GM21390 (cell line): ENCODE data around the gene ICA1L.

ENCODE experiments used
- ATAC-seq: cut with Tn5 transposase; IDR thresholded peaks from one replicate; pipeline ENCODE4 v1.9.1; 2021; ENCODE audit not compliant: unreplicated experiment

Gene ICA1L

DNA sequence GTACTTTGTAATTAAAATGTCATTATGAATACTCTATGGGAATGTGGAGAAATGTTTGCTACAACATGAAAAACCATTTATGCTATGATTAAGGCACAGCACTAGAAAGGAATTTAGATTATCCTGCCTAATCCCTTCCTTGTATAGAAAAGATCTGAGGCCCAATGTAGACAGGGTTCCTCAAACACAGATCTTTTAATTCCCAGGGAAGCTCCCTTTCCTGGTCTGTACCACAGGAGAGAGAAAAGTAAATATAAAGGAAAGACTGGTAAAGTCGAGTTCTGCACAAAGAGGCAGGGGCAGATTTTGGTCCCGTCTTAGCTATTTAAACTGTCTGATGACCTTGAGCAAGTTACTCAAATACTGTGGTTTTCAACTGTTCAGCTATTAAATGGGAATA, 84.7 kb downstream of the ICA1L start:
- ATAC-seq = no peak

- ATAC-seq = no peak
Observed at GRCh38 chr2:202782940-202783558, 88.5 kb downstream of the ICA1L start.

DNA sequence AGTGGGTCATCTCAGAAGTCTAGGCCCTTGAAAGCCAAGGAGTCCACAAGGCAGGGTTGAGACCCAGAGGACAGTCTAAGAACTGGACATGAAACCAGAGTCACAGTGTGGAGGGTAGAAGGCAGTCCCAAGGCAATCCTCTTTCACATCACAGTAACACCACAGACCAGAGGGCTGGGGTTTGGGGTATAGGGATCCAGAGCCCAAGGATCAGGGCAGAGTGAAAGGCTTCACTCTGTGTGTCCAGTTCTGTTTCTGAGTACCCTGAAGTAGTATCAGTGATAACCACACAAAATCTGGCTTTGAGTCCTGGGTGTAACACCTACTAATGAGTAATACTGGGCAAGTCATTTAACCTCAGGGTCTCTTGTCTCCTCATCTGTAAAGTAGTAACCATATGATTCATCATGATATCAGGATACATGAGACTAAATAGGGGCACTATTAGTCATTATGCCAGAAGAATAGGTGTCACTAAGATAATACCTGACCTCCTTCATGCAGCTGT, 91.0 kb downstream of the ICA1L start:
- peak; percentile 93 for ATAC-seq

DNA sequence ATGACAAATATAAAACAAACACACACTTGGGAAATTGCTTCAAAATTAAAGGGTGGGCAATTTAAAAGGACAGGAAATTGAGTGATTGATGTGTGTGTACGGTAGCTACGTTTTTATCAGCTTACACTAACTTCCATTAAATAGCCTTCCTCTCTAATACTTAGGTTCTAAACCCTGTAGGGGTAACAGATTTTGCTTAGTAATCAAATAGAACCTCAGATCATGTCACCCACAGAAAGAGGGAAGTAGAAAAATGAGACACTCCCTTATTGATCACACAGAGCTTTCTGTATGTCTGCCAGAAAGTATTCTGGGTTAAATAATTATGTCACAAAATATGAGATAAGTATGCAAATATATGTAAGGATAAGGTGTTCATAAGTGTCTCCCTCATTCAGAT, 93.3 kb downstream of the ICA1L start:
- ATAC-seq = no peak

DNA sequence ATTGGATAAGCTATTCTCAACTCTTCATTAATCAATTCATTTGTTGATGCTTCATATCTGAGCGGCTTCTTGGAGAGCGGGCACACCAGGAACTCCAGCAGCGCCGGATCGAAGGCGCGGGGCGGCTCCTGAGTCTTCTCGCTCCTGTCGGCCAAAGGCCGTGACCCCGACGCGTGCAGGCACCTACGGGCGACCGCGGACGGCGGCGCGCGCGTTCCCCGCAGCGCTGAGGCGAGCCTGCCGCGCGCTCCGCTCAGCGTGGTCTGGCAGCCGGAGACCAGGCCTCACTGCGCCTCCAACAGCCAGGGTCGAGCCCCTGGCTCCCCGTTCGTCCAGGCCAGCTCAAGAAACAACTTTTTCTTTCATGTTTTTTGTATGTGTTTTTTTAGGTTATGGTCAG, 97.5 kb downstream of the ICA1L start:
- no peak for ATAC-seq

- ATAC-seq = no peak
Observed at GRCh38 chr2:202773301-202773973, 98.1 kb downstream of the ICA1L start.

- no peak for ATAC-seq
Observed at GRCh38 chr2:202771741-202772460, 99.7 kb downstream of the ICA1L start.

GRCh38 chr2:202771336-202771735, 100.2 kb downstream of the ICA1L start:
- no peak for ATAC-seq

DNA sequence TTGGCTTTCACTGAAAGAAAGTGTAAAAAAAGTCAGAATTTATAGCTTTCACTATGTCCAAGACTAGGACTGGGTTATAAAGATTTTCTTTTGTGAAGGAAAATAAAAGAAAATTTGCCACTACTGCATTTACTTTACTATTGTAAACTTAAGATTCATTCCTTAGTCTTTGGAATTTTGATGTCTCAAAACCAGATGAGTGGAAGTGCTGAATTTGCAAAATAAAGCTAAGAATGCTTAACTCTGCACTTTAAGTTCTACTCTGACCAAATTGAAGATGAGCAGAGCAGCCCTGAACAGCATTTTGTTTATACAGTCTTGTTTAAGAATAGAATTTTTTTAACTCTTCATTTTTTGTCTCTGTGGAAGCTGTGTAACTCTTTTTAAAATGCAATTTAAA, 102.4 kb downstream of the ICA1L start:
- ATAC-seq = no peak

GRCh38 chr2:202768273-202768672, 103.3 kb downstream of the ICA1L start:
- no peak for ATAC-seq

GRCh38 chr2:202765436-202765835, 106.1 kb downstream of the ICA1L start:
- no peak for ATAC-seq

DNA sequence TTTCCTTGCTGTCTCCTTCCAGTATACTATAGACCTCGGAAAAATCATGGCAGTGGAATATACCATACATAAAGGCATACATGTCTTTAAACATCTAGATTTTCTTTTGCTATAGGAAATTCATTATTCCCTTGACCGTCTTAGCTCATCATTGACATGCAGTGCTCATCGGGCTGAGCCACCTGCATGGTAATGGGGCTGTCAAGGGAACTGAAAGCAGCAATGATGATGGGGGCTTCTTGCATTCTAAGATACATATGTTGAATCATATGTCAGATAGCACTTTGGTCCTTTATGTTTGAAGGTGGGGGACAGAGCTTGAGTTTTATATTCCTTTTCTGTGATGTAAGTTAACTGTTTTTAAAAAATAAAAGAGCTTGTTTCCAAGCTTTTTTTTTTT, 106.6 kb downstream of the ICA1L start:
- no peak for ATAC-seq

- no peak for ATAC-seq
Observed at GRCh38 chr2:202763916-202764315, 107.7 kb downstream of the ICA1L start.

DNA sequence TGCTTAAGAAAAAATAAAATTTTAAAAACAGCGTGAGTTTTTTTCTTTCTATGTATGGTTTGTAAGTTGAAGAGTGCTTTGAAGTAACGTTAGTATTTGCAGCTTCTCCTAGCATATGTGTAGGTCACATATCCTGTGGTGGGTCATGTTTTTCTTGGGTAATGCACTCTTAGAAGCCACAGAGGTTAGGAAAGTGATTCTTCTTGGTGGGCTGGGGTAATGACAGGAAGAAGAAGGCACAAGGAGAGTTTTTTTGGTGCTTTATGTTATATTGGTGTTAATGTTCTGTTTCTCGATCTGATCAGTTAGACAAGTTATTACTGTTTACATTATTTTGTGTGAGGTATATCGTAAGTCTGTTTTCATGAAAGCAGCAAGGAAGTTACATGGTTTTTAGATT, 109.0 kb downstream of the ICA1L start:
- no peak for ATAC-seq

- ATAC-seq = no peak
Observed at GRCh38 chr2:202760848-202761247, 110.7 kb downstream of the ICA1L start.

DNA sequence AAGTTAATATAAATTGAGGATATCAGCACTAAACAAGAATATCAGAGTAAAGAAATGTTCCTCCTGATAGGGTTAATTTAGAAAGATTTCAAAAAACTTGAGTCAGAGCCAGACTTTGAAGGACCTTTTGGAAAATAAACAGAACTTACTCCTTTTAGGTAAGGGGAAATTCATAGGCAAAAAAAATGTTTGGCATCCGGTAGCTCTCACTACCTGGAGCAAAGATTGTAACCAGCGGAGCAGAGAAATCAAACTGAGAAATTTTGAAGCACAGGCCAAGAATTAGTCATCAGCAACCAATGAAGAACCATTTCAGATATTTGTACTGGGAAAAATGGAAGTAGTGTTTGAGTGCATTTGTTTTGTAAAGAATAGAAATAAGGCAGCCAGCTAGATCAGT, 113.0 kb downstream of the ICA1L start:
- no peak for ATAC-seq

GRCh38 chr2:202758128-202758527, 113.4 kb downstream of the ICA1L start:
- no peak for ATAC-seq

DNA sequence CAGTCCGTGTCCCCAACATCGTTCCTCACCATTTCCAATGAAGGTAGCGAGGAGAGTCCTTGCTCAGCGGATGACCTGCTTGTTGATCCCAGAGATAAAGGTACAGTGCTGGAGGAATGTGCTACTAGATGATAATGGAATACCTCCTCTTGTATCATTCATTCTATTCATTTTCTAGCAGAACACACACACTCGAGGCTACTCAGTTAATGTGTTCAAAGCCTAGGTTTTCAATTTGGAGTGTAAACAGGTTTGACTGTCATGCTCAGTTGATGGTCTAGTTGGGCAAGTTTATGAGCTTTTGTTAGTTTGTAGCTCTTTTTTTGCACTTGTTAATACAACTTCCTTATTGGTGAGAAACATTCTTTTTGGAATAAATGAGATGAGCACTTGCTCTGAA, 114.2 kb downstream of the ICA1L start:
- ATAC-seq = no peak

DNA sequence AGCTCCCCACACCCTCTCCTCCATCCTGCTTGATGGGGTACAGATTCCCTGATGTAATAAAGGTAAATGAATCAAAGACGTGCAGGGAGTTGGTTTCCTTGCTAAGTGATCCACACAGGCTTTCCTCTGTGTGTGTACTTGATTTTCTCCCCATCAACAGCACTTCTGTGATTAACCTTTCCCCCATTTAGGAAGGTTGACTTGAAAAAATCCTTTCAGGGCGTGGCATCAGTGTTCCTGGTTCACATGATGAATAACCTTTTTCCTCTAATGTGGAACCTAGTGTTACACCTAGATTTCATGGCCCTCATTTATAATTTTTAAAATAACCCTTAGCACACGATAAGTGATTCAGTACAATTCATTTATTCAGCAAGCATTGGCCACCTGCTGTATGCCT, 115.0 kb downstream of the ICA1L start:
- no peak for ATAC-seq

DNA sequence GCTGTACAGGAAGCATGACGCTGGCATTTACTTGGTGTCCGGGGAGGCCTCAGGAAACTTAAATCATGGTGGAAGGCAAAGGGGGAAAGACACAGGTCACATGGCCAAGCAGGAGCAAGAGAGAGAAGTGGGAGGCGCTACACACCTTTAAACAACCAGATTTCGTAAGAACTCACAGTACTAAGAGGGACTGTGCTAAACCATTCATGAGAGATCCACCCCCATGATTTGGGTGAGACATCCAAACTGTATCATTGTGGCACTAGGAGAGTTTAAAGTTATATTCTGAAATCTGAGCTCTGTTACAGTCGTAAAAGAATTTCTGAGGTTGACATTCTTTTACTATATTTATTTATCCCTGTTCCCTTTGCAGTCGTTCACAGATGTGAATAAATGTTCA, 116.6 kb downstream of the ICA1L start:
- no peak for ATAC-seq

DNA sequence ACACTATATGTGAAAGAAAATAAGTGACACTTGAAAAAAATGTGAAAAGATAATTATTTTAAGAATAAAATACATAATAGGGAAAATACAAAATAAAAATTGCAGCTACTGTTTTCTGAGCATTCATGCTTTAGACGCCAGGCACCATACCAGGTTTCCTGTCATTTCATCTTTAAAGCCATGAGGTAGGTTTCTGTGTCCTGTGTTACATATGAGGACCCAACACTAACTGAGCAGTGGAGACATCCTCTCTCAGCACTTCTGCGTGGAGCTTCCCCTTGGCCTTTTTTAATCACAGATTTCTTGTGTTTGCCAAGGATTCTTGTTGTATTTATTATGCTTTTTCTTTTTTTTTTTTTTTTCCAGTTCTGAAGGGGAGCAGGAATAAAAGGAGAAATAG, 119.5 kb downstream of the ICA1L start:
- ATAC-seq = no peak

GRCh38 chr2:202750763-202751427, 120.7 kb downstream of the ICA1L start:
- no peak for ATAC-seq
